Inflammatory macrophage treated with lipopolysaccharide for 1 hour (primary cell): Measurements from ENCODE around the gene RPRML.
"Not testable (repeated sequence)": the region's sequence is repeated elsewhere in the genome, so short reads cannot be mapped to it uniquely, and the experiment has no call there.

Experiments
- DNase-seq, 2 donors: peaks; one replicate each; pipeline ENCODE4 v3.0.0-alpha.2; 2020 to 2022

The RPRML gene

DNA sequence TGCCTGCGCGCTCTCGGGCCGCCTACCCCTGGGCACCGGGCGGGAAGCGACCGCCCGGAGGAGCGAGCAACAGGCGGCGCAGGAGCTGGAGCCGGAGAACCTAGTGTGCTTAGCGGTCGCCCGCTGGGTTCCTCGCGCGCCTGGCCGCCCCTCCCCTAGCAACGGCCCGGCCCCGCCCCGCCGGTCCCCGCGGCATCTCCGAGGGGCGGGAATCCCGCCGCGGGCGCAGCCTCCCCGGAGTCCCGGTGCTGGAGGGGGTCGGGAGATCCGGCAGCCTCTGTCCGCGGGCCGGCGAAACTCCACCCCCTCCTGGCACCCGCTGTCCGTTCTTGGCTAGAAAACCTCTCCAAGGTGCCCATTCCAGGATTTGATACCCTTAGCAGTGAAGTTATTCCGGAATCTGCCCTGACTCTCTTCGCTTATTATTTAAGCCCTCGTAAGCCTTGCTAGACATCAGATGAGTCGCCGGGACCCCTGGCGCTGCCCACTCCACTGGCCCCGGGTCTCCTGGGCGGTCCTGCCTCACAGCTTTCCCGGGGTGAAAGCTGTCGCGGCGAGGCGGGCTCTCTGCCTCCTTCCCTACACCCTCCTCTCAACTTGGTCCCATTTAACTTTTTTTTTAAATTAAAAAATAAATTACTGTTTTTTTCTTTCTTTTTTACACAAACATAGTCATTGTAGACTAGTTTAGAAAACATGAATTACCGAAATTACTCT lies at the start of gene RPRML:
Gene RPRML (minus strand): TSS at position 107 of the 717 bp plus-strand sequence. CDS start 246 bp downstream, outside the sequence.
- peak in 1 of 2 donors; percentile 3 for DNase-seq

DNA sequence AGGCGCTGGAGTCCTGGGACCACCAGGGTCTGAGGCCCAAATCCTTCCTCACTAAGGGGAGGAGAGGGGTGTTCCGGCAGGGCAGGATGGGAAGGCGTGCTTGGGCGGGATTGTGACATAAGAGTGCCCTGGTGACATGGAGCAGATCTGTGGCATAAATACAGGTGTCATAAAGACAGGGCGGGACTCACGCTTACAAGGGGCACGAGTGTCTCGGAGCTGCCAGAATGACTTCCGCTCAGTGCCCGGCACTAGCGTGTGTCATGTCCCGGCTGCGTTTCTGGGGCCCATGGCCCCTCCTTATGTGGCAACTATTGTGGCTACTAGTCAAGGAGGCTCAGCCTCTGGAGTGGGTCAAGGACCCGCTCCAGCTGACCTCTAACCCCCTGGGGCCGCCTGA lies 37.9 kb upstream of the RPRML start:
- not testable (repeated sequence) for DNase-seq

DNA sequence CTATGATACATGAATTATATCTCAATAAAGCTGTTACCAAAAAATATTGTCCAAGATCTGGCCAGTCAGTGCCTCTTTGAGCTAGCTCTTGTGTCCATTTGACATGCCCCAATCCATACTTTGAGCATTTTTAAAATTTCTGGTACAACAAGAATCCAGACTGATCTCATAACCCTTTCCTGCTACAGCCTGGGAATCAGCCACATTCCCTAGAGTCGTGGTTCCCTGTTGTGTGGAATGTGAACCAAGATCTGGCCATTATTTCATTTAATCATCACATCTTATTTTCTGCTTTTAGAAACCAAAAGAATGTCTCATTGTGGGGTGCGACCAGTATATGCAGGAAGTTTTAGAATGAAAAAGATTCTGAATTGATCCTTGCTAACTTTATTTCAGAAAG lies 34.3 kb upstream of the RPRML start:
- DNase-seq = no peak

DNA sequence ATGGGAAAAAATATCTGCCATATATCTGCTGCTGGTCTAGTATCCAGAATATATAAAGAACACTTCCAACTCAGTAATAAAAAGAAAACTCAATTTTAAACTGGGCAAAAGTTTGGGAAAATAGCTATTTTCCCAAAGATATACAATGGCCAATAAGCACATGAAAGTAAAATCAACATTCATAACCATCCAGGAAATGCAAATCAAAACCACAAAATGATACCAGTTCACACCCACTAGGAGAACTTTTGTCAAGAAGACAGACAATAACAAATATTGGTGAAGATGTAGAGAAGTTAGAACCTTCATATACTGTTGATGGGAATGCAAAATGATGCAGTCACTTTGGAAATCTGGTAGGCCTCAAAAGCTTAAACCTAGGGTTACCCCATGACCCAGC lies 33.4 kb upstream of the RPRML start:
- no peak for DNase-seq

DNA sequence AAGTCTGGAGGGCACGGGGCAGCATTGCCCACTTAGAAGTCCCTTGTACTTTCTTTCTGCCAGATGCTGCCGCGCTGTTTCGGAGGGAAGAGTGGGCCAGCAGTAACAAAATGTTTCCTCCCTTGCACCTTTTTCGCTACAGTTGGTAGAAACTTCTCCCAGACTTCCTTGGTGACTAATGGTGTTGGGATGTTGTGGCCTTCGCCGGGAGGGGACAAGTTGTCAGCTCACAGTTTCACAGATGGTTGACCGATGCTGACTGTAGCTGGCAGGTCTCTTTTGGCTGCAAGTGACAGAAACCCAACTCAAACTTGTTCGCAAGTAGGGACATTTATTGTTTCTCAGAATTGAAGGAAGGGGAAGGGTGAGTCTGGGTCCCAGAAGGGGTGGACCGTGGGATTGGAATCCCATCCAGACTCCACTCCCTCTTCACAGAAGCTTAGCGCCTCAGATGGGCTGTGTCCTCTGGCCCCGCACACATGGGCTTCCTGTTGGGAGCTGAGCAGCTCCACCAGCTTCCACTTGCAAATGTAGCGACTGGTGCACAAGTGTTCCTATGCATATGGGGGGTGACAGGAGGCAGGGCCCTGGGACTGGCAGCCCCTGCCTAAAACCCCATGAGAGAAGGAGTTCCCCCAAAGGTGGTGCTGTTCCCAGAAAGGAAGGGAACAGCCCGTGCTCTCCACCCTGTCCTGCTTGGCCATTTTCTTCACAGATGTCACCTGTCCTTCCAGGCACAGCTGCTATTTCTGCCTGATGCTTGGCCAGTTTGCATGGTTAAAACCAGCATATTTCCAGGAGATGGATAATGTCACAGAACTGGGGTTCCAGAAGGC lies 30.9 kb upstream of the RPRML start:
- DNase-seq = no peak

DNA sequence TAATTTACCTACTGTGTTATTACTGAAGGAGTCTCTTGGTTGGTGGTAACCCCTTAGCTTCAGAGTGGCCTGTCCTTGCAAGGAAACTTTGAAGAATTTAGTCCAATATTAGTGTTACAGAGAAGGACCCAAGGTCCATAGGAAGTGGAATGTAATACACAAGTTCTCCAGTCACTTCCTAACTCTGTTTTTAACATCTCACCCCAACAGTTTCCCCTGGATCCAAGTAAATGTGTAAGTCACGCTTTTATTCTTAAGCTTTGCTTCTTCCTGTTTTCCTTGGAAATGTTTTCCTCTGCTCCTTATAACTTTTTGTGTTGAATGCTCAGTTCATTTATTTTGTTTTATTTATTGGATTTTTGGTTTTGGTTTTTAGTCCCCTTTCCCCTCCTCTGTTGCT lies 25.9 kb upstream of the RPRML start:
- no peak for DNase-seq

DNA sequence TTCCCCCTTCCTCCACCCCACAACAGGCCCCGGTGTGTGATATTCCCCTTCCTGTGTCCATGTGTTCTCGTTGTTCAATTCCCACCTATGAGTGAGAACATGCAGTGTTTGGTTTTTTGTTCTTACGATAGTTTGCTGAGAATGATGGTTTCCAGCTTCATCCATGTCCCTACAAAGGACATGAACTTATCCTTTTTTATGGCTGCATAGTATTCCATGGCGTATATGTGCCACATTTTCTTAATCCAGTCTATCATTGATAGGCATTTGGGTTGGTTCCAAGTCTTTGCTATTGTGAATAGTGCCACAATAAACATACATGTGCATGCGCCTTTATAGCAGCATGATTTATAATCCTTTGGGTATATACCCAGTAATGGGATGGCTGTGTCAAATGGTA lies 24.8 kb upstream of the RPRML start:
- not testable (repeated sequence) for DNase-seq

DNA sequence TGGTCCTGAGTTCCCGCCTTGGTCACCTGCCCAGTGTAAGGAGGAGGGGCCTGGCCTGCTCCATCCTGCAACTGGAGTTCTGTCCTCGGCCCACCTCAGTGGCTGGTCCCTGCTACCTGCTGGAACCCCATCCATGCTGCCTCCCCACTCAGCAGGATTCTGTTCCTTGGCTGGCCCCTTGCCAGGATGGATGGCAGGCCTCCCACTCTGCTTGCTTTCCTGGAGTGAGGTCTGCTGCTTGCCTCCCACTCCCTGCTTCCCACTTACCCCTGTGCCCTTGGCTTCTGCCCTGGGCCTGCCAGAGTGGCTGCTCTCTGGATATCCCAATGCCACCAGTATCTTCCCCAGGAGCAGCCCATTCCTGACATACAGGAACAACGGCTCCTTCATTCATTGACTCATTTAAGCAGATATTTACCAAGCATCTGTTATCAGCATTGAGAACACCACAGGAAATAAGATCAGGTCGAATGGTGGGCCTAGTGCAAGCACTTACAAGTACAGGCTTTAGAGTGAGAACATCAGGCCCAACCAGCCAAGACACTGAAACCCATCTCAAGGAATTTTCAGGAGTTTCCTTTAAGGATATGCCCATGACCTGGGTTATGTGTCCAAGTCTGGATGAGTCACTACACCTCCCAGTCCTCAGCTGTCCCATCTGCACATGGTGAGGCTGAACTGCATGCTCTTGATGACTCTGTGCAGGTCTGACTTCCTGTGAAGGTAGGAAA lies 17.0 kb upstream of the RPRML start:
- no peak for DNase-seq

DNA sequence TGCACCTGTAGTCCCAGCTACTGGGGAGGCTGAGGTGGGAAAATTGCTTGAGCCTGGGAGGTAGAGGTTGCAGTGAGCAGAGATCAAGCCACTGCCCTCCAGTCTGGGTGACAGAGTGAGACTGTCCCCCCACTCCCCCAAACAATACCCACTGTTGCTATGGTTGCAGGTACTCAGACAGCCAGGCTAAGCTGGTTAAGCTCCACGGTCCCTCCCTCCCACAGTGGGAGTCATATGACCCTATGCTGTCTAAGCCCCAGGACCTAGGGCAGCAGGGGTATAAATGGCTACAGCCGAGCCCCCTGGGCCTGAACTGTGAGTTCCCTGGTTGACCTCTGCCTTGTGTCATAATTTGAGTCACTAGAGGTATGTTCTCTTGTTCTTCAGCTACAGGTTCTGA lies 15.9 kb upstream of the RPRML start:
- no peak for DNase-seq

DNA sequence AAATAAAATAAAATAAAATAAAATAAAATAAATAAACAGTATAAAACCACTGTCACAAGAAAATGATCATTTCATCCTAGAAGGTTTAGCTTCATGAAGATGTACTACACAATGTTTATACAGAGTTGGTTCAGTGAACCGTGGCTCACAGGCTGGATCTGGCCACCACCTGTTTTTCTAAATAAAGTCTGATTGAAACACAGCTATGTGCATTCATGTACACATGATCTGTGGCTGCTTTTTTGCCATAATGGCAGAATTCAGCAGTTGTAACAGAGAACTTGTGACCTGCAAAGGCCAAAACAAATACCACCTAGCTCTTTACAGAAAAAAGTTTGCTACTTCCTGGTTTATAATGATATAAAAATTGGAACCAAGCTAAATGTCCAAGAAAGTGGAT lies 12.6 kb upstream of the RPRML start:
- DNase-seq = no peak

DNA sequence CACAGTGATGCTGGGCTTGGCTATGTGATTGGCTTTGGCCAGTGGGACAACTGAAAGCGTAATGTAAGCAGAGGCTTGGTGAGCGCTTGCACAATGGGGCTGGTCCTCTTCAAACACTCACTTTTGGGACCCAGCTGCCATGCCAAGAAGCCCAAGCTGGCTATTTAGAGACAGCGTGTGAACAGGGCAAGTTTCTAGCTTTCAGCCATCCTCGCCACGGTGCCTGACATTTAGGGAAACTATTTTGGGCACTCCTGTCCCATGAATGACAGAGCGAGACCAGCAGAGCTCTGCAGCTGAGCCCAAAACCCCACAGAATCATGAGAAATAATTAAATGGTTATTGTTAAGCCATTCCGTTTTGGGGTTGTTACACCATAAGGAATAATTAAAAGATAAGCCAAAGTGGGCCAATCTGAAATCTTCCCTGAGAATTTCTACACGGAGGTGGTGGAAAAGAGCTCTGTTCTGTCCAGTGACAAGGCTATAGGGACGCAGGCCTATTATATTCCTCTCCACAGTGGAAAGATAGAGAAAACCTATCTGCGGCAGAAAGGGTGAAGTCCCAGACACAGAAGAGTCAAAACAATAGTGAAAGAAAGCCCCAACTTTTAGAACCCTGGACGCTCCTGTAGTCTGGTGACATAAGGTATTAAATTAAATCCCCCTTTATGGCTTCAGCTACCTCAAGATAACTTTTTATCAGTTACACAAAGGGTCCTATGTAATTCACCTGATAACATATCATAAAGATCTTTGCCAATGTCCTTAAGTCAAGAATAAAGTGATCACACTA lies 10.8 kb upstream of the RPRML start:
- no peak for DNase-seq

DNA sequence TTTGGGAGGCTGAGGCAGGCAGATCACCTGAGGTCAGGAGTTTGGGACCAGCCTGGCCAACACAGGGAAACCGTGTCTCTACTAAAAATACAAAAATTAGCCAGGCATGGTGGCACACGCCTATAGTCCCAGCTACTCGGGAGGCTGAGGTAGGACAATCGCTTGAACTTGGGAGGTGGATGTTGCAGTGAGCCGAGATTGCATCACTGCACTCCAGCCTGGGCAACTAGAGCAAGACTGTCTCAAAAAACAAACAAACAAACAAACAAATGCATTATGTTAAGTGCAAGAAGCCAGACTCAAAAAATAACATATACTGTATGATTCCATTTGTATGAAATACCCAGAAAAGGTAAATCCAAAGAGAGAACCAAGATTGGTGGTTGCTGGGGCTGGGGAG lies 8.9 kb upstream of the RPRML start:
- not testable (repeated sequence) for DNase-seq

DNA sequence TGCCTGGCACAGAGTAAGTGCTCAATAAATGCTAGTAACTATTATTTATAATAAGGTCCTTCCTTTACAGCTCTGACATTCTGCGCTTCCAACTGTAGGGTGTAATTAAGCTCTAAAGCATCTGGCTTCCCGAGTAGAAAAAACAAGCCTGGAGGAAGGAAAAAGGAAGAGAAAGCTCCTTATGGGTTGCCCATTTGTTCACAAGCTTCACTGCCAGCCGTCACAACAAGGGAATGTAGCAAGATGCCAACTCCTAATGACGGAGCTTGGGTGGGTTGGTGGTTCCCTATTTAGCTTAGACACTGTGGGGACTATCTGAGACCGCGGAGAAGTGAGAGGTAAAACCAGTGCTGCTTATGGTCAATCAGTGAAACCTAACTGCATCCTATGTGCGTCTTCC lies 7.3 kb upstream of the RPRML start:
- DNase-seq = no peak

DNA sequence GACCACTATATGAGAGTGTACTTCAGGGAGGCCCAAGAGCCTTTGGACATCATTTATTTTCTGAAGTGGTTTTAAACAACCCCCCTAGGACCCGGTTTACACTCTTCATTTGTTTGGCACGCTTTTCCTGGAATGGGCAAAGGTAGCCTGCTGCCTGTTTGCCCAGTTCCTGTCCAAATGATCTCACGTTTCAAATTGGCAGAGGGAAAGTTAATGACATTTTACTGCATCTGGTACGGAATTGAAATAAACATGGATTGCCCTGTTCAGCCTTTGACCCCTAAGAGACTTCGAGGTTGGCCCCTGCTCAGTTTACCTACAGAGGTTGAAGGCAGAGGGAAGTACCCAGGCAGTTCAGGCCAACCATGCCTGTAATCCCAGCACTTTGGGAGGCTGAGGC lies 5.8 kb upstream of the RPRML start:
- DNase-seq = no peak

DNA sequence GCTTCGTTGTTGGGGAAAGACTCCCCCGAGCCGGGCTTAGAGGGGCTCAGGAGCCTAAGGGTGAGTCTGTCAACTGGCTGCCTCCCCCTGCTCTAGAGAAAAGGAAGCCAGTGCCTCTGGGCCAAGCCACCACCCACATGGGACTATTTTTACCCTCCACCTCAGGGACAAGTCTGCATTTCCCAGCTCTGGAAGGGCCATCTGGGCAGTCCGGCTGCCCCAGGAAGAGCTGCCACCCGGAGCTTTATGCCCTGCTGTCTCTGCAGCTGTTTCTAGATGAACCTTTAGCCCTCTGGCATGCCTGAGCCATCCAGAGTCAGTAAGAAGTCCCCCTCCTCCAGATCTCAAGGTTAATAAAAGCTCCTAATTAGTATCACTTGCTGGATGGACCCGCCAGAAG lies 5.3 kb upstream of the RPRML start:
- DNase-seq = no peak

DNA sequence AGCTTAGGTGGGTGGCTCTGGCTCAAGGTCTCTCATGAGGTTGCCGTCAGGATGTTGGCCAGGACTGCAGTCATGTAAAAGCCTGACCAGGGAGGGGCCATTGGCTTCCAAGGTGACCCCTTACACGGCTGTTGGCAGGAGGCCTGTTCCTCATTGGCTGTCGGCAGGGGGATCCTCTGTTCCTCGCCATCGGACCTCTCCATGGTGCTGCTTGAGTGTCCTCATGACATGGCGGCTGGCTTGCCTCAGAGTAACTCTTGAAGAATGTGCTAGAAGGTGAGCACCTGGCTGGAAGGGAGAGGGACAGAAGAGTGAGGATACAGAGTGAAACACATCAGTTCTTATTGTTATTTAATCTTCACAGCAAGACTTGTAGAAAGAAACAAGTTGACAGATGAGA lies 4.7 kb upstream of the RPRML start:
- DNase-seq = no peak

DNA sequence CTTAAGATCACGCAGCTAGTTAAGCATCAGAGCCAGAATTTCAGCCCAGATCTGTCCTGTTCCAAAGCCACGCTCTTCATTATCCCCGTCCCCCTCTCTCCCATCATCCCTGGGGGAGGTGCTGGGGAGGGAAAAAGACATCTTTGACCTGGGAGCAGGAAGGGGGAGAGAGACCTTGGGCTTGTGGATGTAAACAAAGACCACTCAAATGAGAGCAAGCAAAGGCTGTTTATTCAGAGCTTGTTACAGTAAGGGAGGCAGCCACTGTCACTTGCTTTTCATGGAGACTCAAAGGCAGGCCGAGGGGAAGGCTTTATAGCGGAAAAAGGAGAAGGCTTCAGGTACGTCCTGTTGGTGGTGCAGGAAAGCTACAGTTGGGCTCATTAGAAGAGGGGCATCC lies 3.5 kb upstream of the RPRML start:
- no peak for DNase-seq

DNA sequence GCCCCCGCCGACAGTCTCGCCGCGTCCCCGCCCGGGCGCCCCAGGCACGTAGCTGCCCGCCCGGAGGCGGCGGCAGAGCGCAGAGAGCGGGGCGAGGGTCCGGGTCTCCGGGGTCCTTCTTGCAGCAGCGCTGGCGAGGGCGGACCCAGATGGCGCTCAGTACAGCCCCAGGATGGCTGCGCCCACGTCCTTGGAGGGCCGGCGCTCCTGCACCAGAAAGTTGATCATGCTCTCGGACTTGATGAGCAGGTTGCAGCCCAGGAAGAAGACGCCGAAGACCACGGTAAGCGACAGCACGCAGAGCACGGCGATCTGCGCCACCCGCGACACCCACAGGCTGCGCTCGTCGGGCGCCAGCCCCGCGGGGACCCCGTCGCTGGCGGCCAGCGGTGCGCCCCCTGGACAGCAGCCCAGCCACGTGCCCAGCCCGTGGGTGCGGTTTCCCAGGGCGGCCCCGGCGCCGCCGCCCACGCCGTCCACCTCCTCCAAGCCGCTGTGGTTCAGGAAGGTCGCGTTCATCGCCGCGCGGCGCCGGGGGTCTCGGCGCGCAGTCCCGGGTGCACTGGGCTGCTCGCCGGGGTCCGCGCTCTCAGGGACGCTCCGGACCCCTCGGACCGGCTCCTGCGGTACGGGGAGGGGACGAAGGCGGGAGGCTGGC lies 435 bp downstream of the RPRML start:
- DNase-seq = no peak

DNA sequence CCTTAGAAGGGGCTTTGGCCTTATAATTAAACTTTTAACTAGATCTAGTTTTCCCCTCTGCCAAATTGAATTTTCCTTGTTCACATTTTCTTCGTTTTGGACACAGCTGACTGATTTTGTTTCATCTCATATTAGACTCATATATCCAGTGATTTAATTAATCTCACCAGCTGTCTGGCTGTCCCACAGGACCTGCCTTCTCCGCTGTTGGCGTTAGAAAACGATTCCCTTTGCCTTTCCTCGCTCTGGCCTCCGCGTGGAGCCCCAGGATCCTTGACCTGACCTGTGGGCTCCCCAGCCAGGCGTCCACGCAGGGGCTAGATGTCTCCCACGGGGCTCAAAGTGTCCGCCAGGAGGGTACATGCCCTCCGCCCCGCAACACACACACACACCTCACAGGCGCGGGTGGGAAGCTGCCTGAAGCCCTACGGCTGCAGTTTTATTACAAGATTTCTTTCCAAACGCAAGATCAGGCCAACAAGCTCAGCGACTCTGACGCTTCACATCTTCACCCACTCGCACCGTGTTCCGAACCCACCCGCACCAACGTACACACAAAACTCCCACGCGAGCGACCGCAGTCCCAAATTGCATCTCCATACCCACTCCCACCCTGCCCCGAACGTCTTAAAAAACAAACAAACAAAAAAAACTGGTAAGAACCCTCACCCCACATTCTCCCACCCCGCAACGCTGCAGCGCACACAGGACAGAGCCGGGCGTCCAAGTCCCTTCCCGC lies 1.1 kb downstream of the RPRML start:
- no peak for DNase-seq

DNA sequence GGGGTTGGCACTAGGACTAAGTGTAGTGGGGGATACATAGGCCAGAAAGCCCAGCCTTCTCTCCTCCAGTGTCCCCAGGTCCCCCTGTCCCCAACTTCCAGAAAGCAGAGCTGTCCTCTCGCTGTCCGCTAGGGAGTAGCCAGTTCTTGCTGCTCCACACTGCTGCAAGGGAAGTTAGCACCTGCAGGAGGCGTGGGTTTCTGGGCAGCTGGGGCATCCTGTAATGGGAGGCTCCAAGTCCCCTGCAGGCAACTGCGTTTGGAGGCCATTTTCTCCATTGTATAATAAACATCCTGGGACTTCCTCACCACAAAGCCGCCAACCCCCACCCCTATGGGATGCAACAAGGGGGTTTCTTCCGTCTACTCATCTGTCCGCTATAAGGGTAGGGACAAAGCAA lies 1.7 kb downstream of the RPRML start:
- DNase-seq = no peak

DNA sequence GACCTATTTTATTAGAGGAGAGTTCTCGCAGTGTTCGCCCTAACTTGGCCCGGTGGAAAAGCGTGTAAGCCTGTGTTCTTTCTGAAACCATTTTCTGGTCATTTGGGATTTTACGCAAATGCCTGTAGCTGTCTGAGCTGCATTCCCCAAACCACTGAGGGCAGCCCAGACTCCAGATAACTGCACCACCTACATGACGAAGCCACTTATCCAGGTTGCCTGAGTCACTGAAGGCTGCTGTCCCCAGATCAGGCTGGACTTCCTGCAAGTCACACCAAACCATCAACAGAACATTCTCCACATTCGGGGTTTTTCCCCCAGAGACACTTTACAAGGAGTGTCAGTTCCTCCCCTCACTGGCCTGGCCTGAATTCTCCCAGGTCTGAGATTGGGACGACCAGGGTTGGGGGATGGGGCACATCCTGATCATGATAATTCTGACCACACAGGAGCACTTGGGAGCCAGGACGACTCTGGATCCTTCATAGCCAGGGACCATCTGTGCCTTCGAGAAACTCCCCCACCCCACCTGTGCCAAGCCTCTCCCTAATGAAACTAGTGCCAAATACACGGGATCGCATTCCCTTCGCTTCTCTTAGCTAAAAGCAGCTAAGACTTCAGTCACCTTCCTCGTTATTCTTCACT lies 2.3 kb downstream of the RPRML start:
- no peak for DNase-seq
